HEK293 (cell line): Measurements from ENCODE around the gene JAM3.

Experiments used
- CTCF ChIA-PET: fragments of 350-600 bp; formaldehyde crosslinking; extraction: SDS; loops from one replicate; lab custom pipeline; 2021; ENCODE audit warnings: antibody characterized with exemption; lab: Yijun Ruan, JAX
- POLR2A ChIA-PET: fragments of 300-600 bp; formaldehyde crosslinking; extraction: SDS; loops from one replicate; lab custom pipeline; 2020; ENCODE audit warnings: antibody characterized with exemption, inconsistent platforms; lab: Yijun Ruan, JAX
- H3K27ac ChIP-seq: fragments of 200-500 bp; sonication (Bioruptor generic); 2 replicates; pipeline ENCODE4 v1.5.1; 2014; ENCODE audit warnings: low read depth, low read length, control low read depth, inconsistent platforms; ENCODE audit errors: extremely low read depth
- H3K36me3 ChIP-seq, 2 experiments: fragments of 200-500 bp in 1 of 2; sonication (Bioruptor generic) in 1 of 2; 1 replicate in 1 of 2; 2 replicates in 1 of 2; pipeline ENCODE4 v1.5.1; 2014 to 2017; ENCODE audit warnings: inconsistent platforms in 2 of 2, low read length in 2 of 2; ENCODE audit not compliant: control insufficient read depth in 2 of 2, insufficient read depth in 1 of 2
- H3K4me1 ChIP-seq: fragments of 200-500 bp; sonication (Bioruptor generic); 2 replicates; pipeline ENCODE4 v1.5.1; 2014; ENCODE audit warnings: mild to moderate bottlenecking, low read length, inconsistent platforms; ENCODE audit not compliant: control insufficient read depth, insufficient read depth
- H3K4me3 ChIP-seq: 2 replicates; pipeline ENCODE4 v1.5.1; 2011; ENCODE audit warnings: low read depth, mild to moderate bottlenecking, control low read depth, low read length, moderate library complexity
- H3K9me3 ChIP-seq: fragments of 200-500 bp; sonication (Bioruptor generic); 2 replicates; pipeline ENCODE4 v1.5.1; 2014; ENCODE audit warnings: low read depth, low read length, inconsistent platforms; ENCODE audit not compliant: control insufficient read depth, insufficient read depth
- BCL11B ChIP-seq: fragments of 450-650 bp; formaldehyde crosslinking; IDR thresholded peaks from 2 replicates; pipeline ENCODE4 v1.5.1; 2016; ENCODE audit warnings: low read depth, missing biosample characterization, missing genetic modification characterization
- KLF17 ChIP-seq: fragments of 450-650 bp; formaldehyde crosslinking; IDR thresholded peaks from 2 replicates; pipeline ENCODE4 v1.5.1; 2016; ENCODE audit warnings: missing biosample characterization, missing genetic modification characterization
- PRDM2 ChIP-seq: fragments of 450-650 bp; formaldehyde crosslinking; IDR thresholded peaks from 2 replicates; pipeline ENCODE4 v1.5.1; 2016; ENCODE audit warnings: missing biosample characterization, missing genetic modification characterization, borderline replicate concordance
- PRDM4 ChIP-seq: fragments of 450-650 bp; formaldehyde crosslinking; IDR thresholded peaks from 2 replicates; pipeline ENCODE4 v1.5.1; 2017; ENCODE audit warnings: missing biosample characterization, missing genetic modification characterization
- RBAK ChIP-seq: fragments of 450-650 bp; formaldehyde crosslinking; IDR thresholded peaks from 2 replicates; pipeline ENCODE4 v1.5.1; 2016; ENCODE audit warnings: missing biosample characterization, missing genetic modification characterization
- SCRT1 ChIP-seq: fragments of 450-650 bp; formaldehyde crosslinking; IDR thresholded peaks from 2 replicates; pipeline ENCODE4 v1.5.1; 2016; ENCODE audit warnings: missing biosample characterization, missing genetic modification characterization, borderline replicate concordance
- ZBTB1 ChIP-seq: fragments of 450-650 bp; formaldehyde crosslinking; IDR thresholded peaks from 2 replicates; pipeline ENCODE4 v1.5.1; 2016; ENCODE audit warnings: missing biosample characterization, missing genetic modification characterization
- ZFP37 ChIP-seq: fragments of 450-650 bp; formaldehyde crosslinking; IDR thresholded peaks from 2 replicates; pipeline ENCODE4 v1.5.1; 2016; ENCODE audit warnings: missing biosample characterization, missing genetic modification characterization
- ZFP69B ChIP-seq: fragments of 450-650 bp; formaldehyde crosslinking; IDR thresholded peaks from 2 replicates; pipeline ENCODE4 v1.5.1; 2016; ENCODE audit warnings: missing biosample characterization, missing genetic modification characterization
- ZNF133 ChIP-seq: fragments of 450-650 bp; formaldehyde crosslinking; IDR thresholded peaks from 2 replicates; pipeline ENCODE4 v1.5.1; 2016; ENCODE audit warnings: missing biosample characterization, missing genetic modification characterization
- ZNF140 ChIP-seq: fragments of 450-650 bp; formaldehyde crosslinking; IDR thresholded peaks from 2 replicates; pipeline ENCODE4 v1.5.1; 2016; ENCODE audit warnings: missing biosample characterization, missing genetic modification characterization
- ZNF155 ChIP-seq: fragments of 450-650 bp; formaldehyde crosslinking; IDR thresholded peaks from 2 replicates; pipeline ENCODE4 v1.5.1; 2016; ENCODE audit warnings: missing biosample characterization, missing genetic modification characterization
- ZNF292 ChIP-seq: fragments of 450-650 bp; formaldehyde crosslinking; IDR thresholded peaks from 2 replicates; pipeline ENCODE4 v1.5.1; 2016; ENCODE audit warnings: low read depth, missing biosample characterization, missing genetic modification characterization, borderline replicate concordance
- ZNF394 ChIP-seq: fragments of 450-650 bp; formaldehyde crosslinking; IDR thresholded peaks from 2 replicates; pipeline ENCODE4 v1.5.1; 2016; ENCODE audit warnings: missing biosample characterization, missing genetic modification characterization, mild to moderate bottlenecking, moderate library complexity, borderline replicate concordance
- ZNF513 ChIP-seq: fragments of 450-650 bp; IDR thresholded peaks from 2 replicates; pipeline ENCODE4 v1.5.1; 2018; ENCODE audit warnings: missing biosample characterization, missing genetic modification characterization
- ZNF561 ChIP-seq: fragments of 450-650 bp; IDR thresholded peaks from 2 replicates; pipeline ENCODE4 v1.5.1; 2018; ENCODE audit warnings: missing biosample characterization, missing genetic modification characterization, borderline replicate concordance
- ZNF621 ChIP-seq: fragments of 450-650 bp; formaldehyde crosslinking; IDR thresholded peaks from 2 replicates; pipeline ENCODE4 v1.5.1; 2017; ENCODE audit warnings: missing biosample characterization, missing genetic modification characterization
- ZNF623 ChIP-seq: fragments of 450-650 bp; formaldehyde crosslinking; IDR thresholded peaks from 2 replicates; pipeline ENCODE4 v1.5.1; 2016; ENCODE audit warnings: missing biosample characterization, missing genetic modification characterization
- ZNF658 ChIP-seq: fragments of 450-650 bp; formaldehyde crosslinking; IDR thresholded peaks from 2 replicates; pipeline ENCODE4; 2016; ENCODE audit warnings: missing biosample characterization, missing genetic modification characterization
- ZNF660 ChIP-seq: fragments of 450-650 bp; IDR thresholded peaks from 2 replicates; pipeline ENCODE4 v1.5.1; 2018; ENCODE audit warnings: missing biosample characterization, mild to moderate bottlenecking, missing genetic modification characterization
- ZNF664 ChIP-seq: fragments of 450-650 bp; formaldehyde crosslinking; IDR thresholded peaks from 2 replicates; pipeline ENCODE4 v1.5.1; 2016; ENCODE audit warnings: missing biosample characterization, missing genetic modification characterization
- ZNF701 ChIP-seq: fragments of 450-650 bp; formaldehyde crosslinking; IDR thresholded peaks from 2 replicates; pipeline ENCODE4 v1.5.1; 2016; ENCODE audit warnings: missing biosample characterization, missing genetic modification characterization
- ZNF837 ChIP-seq: fragments of 450-650 bp; formaldehyde crosslinking; IDR thresholded peaks from 2 replicates; pipeline ENCODE4 v1.5.1; 2016; ENCODE audit warnings: missing biosample characterization, missing genetic modification characterization
- ZSCAN30 ChIP-seq: fragments of 450-650 bp; IDR thresholded peaks from 2 replicates; pipeline ENCODE4 v1.5.1; 2018; ENCODE audit warnings: missing biosample characterization, mild to moderate bottlenecking, missing genetic modification characterization, moderate library complexity

Gene JAM3

GRCh38 chr11:134125507-134125906 lies 56.6 kb downstream of the JAM3 start:
- TF ChIP-seq RBAK (tag by site-specific recombination) (no peak), ZNF155 (tag by site-specific recombination) (no peak), BCL11B (tag by site-specific recombination) (no peak), ZNF664 (tag by site-specific recombination) (no peak), ZNF561 (no peak), ZNF513 (tag by site-specific recombination) (no peak)
- ChIA-PET CTCF (interaction anchor here (2.7 kb wide), 1 partner anchor 75 kb away, joined by 11 read pairs; no protein-coding TSS in a partner anchor), POLR2A (no interaction called here)
- Histone ChIP-seq H3K36me3 (no peaks in the 10 kb centered on the region), H3K9me3 (no peaks in the 10 kb centered on the region), H3K4me3 (no peak overlapping the region), H3K27ac (no peak overlapping the region), H3K4me1 (no peaks in the 10 kb centered on the region)

- ChIA-PET POLR2A (no interaction called here), CTCF (interaction anchor here (2.7 kb wide), 1 partner anchor 76 kb away, joined by 11 read pairs; no protein-coding TSS in a partner anchor)
- no peaks in the 10 kb centered on the region for H3K36me3 ChIP-seq
Observed at GRCh38 chr11:134126217-134126822, 57.4 kb downstream of the JAM3 start.

More at GRCh38 chr11:134126217-134126822, 57.4 kb downstream of the JAM3 start:
- H3K27ac ChIP-seq, result no peak overlapping the region
- H3K9me3 ChIP-seq, result no peaks in the 10 kb centered on the region
- H3K4me1 ChIP-seq, result no peaks in the 10 kb centered on the region
- H3K4me3 ChIP-seq, result no peak overlapping the region
- TF ChIP-seq ZNF140 (tag by site-specific recombination) (no peak), PRDM4 (tag by site-specific recombination) (no peak), ZNF621 (no peak), ZNF658 (no peak), ZNF837 (tag by site-specific recombination) (no peak), ZFP37 (no peak), PRDM2 (tag by site-specific recombination) (no peak), ZFP69B (tag by site-specific recombination) (no peak), ZNF133 (tag by site-specific recombination) (no peak), ZNF660 (tag by site-specific recombination) (no peak), KLF17 (tag by site-specific recombination) (no peak), ZNF394 (tag by site-specific recombination) (no peak), ZNF623 (tag by site-specific recombination) (no peak), ZNF701 (no peak), SCRT1 (tag by site-specific recombination) (no peak), ZNF155 (tag by site-specific recombination) (no peak), ZNF292 (tag by site-specific recombination) (no peak), ZBTB1 (no peak), ZSCAN30 (tag by site-specific recombination) (no peak)
